ENCODE results near the gene MATN1. TPM values are rescaled to one million over a fixed set of nuclear protein-coding genes. Genes with fewer than 3 reads are reported as not detected.

Gene MATN1
- total and polyA plus RNA-seq, 2 experiments from 2014 or later: 0.32 TPM; not detected in 1

GRCh38 chr1:30764396-30764795 lies 41.0 kb upstream of the MATN1 start:
- Histone ChIP-seq H3K9me2 (ENCODE audit: insufficient read depth) (no peaks in the 10 kb centered on the region), H2AFZ (no peak overlapping the region), H3K9ac (no peak overlapping the region), H3K79me2 (ENCODE audit: insufficient read depth) (no peaks in the 10 kb centered on the region), H4K20me1 (ENCODE audit: insufficient read depth) (no peaks in the 10 kb centered on the region), H3K4me1 (ENCODE audit: insufficient read depth) (no peaks in the 10 kb centered on the region), H3K27ac (no peak overlapping the region), H3K4me3 (no peak overlapping the region), H3K36me3 (ENCODE audit: low read depth) (no peaks in the 10 kb centered on the region), H3F3A (ENCODE audit: insufficient read depth) (no peaks in the 10 kb centered on the region), H3K4me2 (ENCODE audit: unreplicated experiment) (no peak overlapping the region), H3K27me3 (replicated peaks; ENCODE audit: insufficient read depth) (no peaks in the 10 kb centered on the region), H3K9me3 (ENCODE audit: low read depth) (no peaks in the 10 kb centered on the region)
- in situ Hi-C loops (cut with MboI): no loop called here
- 75 to 81% methylated on average over 5 of the region's 5 CpGs for WGBS, 2 experiments (ENCODE audit: low coverage in 1 of 2, low lambda C conversion rate in 2 of 2, missing lambda C conversion rate in 2 of 2)
- no peak for TF ChIP-seq EZH2 (IDR thresholded peaks at IDR 0.05; ENCODE audit: insufficient read depth, poor library complexity, severe bottlenecking)
- no peak for TF ChIP-seq EZH2phosphoT487 (IDR thresholded peaks at IDR 0.05; ENCODE audit: insufficient read depth, low read depth)
- no peak for DNase-seq

GRCh38 chr1:30763651-30764248 lies 40.4 kb upstream of the MATN1 start:
- Histone ChIP-seq H3K27me3 (replicated peaks; ENCODE audit: insufficient read depth) (no peaks in the 10 kb centered on the region), H3K9me3 (ENCODE audit: low read depth) (no peaks in the 10 kb centered on the region), H3K4me1 (ENCODE audit: insufficient read depth) (no peaks in the 10 kb centered on the region), H3K36me3 (ENCODE audit: low read depth) (no peaks in the 10 kb centered on the region), H3K79me2 (ENCODE audit: insufficient read depth) (no peaks in the 10 kb centered on the region), H4K20me1 (ENCODE audit: insufficient read depth) (no peaks in the 10 kb centered on the region), H3K9ac (no peak overlapping the region), H3K27ac (no peak overlapping the region), H3K9me2 (ENCODE audit: insufficient read depth) (no peaks in the 10 kb centered on the region), H2AFZ (no peak overlapping the region), H3F3A (ENCODE audit: insufficient read depth) (no peaks in the 10 kb centered on the region), H3K4me2 (ENCODE audit: unreplicated experiment) (no peak overlapping the region), H3K4me3 (no peak overlapping the region)
- in situ Hi-C loops (cut with MboI): no loop called here
- no peak for TF ChIP-seq EZH2 (IDR thresholded peaks at IDR 0.05; ENCODE audit: insufficient read depth, poor library complexity, severe bottlenecking)
- no peak for TF ChIP-seq EZH2phosphoT487 (IDR thresholded peaks at IDR 0.05; ENCODE audit: insufficient read depth, low read depth)
- peak; percentile 49 for DNase-seq
- WGBS, 2 experiments (ENCODE audit: low coverage in 1 of 2, low lambda C conversion rate in 2 of 2, missing lambda C conversion rate in 2 of 2): 41 to 45% methylated on average over 9 to 10 of the region's 10 CpGs

- Histone ChIP-seq H3K27me3 (replicated peaks; ENCODE audit: insufficient read depth) (no peaks in the 10 kb centered on the region), H2AFZ (no peak overlapping the region), H3K9ac (no peak overlapping the region), H3K4me3 (no peak overlapping the region), H3K4me2 (ENCODE audit: unreplicated experiment) (no peak overlapping the region), H3K36me3 (ENCODE audit: low read depth) (no peaks in the 10 kb centered on the region), H3K79me2 (ENCODE audit: insufficient read depth) (no peaks in the 10 kb centered on the region), H3K9me2 (ENCODE audit: insufficient read depth) (no peaks in the 10 kb centered on the region), H3F3A (ENCODE audit: insufficient read depth) (no peaks in the 10 kb centered on the region), H3K4me1 (ENCODE audit: insufficient read depth) (no peaks in the 10 kb centered on the region), H3K27ac (no peak overlapping the region), H4K20me1 (ENCODE audit: insufficient read depth) (no peaks in the 10 kb centered on the region), H3K9me3 (ENCODE audit: low read depth) (no peaks in the 10 kb centered on the region)
- in situ Hi-C loops (cut with MboI): no loop called here
- WGBS, 2 experiments (ENCODE audit: low coverage in 1 of 2, low lambda C conversion rate in 2 of 2, missing lambda C conversion rate in 2 of 2): 74 to 75% methylated on average over 7 of the region's 7 CpGs
- TF ChIP-seq EZH2phosphoT487 (IDR thresholded peaks at IDR 0.05; ENCODE audit: insufficient read depth, low read depth) (no peak), EZH2 (IDR thresholded peaks at IDR 0.05; ENCODE audit: insufficient read depth, poor library complexity, severe bottlenecking) (no peak)
- DNase-seq: no peak
Measured at GRCh38 chr1:30762930-30763650, 39.7 kb upstream of the MATN1 start.

GRCh38 chr1:30762152-30762929 lies 39.0 kb upstream of the MATN1 start:
- no peak overlapping the region for H2AFZ ChIP-seq
- H3F3A ChIP-seq (ENCODE audit: insufficient read depth): 0 out of 2 replicates have a peak, but pooled peaks cover under 1% of the 10 kb centered on the region
- WGBS, 2 experiments (ENCODE audit: low coverage in 1 of 2, low lambda C conversion rate in 2 of 2, missing lambda C conversion rate in 2 of 2): 69 to 76% methylated on average over 5 to 6 of the region's 6 CpGs
- no peak overlapping the region for H3K4me3 ChIP-seq
- H3K9me2 ChIP-seq (ENCODE audit: insufficient read depth): no peaks in the 10 kb centered on the region
- no peaks in the 10 kb centered on the region for H4K20me1 ChIP-seq (ENCODE audit: insufficient read depth)
- TF ChIP-seq EZH2 (IDR thresholded peaks at IDR 0.05; ENCODE audit: insufficient read depth, poor library complexity, severe bottlenecking) (no peak), EZH2phosphoT487 (IDR thresholded peaks at IDR 0.05; ENCODE audit: insufficient read depth, low read depth) (no peak)
- no peaks in the 10 kb centered on the region for H3K79me2 ChIP-seq (ENCODE audit: insufficient read depth)
- H3K27me3 ChIP-seq (replicated peaks; ENCODE audit: insufficient read depth): no peaks in the 10 kb centered on the region
- H3K36me3 ChIP-seq (ENCODE audit: low read depth): no peaks in the 10 kb centered on the region
- H3K4me1 ChIP-seq (ENCODE audit: insufficient read depth): no peaks in the 10 kb centered on the region
- no peak overlapping the region for H3K9ac ChIP-seq
- in situ Hi-C loops (cut with MboI): no loop called here
- DNase-seq: no peak
- no peak overlapping the region for H3K4me2 ChIP-seq (ENCODE audit: unreplicated experiment)
- H3K27ac ChIP-seq: no peak overlapping the region
- H3K9me3 ChIP-seq (ENCODE audit: low read depth): no peaks in the 10 kb centered on the region
